SK-N-SH (cell line): ENCODE results near the gene SLC2A2.

Experiments used
- CTCF ChIP-seq: fragments of 200-600 bp; sonication (generic); IDR thresholded peaks from 2 replicates; pipeline ENCODE4 v1.6.1; 2017; ENCODE audit warnings: antibody characterized with exemption, mild to moderate bottlenecking, moderate library complexity
- ELF1 ChIP-seq: IDR thresholded peaks from 2 replicates; pipeline ENCODE4 v1.4.0; 2012
- EZH2phosphoT487 ChIP-seq: fragments of 200-600 bp; sonication (generic); IDR thresholded peaks from 2 replicates; pipeline ENCODE4 v1.6.1; 2017; ENCODE audit warnings: low read depth, mixed run types, mild to moderate bottlenecking, antibody characterized with exemption, moderate library complexity, borderline replicate concordance
- FOSL2 ChIP-seq: IDR thresholded peaks from 2 replicates; pipeline ENCODE4 v1.4.0; 2012; ENCODE audit warnings: low read depth, mild to moderate bottlenecking, moderate library complexity, borderline replicate concordance
- POLR2AphosphoS5 ChIP-seq: IDR thresholded peaks from 2 replicates; pipeline ENCODE4 v1.6.1; 2012; ENCODE audit warnings: low read depth, low read length
- SMC3 ChIP-seq: IDR thresholded peaks from 2 replicates; pipeline ENCODE4 v1.6.1; 2012; ENCODE audit warnings: low read depth, low read length, improper control_type of control experiment

GRCh38 chr3:171054231-171054630 is 27.7 kb upstream of the SLC2A2 start:
- TF ChIP-seq ELF1 (no peak), CTCF (no peak), FOSL2 (no peak), POLR2AphosphoS5 (no peak), EZH2phosphoT487 (no peak), SMC3 (no peak)
